NCI-H510A treated with DMSO at 0.1 percent for 48 hours (cell line): ENCODE results near the gene MAST4.

ENCODE experiments used
- DNase-seq: peaks from one replicate; lab custom pipeline; 2025; lab: John Stamatoyannopoulos, UW

Gene MAST4

DNA sequence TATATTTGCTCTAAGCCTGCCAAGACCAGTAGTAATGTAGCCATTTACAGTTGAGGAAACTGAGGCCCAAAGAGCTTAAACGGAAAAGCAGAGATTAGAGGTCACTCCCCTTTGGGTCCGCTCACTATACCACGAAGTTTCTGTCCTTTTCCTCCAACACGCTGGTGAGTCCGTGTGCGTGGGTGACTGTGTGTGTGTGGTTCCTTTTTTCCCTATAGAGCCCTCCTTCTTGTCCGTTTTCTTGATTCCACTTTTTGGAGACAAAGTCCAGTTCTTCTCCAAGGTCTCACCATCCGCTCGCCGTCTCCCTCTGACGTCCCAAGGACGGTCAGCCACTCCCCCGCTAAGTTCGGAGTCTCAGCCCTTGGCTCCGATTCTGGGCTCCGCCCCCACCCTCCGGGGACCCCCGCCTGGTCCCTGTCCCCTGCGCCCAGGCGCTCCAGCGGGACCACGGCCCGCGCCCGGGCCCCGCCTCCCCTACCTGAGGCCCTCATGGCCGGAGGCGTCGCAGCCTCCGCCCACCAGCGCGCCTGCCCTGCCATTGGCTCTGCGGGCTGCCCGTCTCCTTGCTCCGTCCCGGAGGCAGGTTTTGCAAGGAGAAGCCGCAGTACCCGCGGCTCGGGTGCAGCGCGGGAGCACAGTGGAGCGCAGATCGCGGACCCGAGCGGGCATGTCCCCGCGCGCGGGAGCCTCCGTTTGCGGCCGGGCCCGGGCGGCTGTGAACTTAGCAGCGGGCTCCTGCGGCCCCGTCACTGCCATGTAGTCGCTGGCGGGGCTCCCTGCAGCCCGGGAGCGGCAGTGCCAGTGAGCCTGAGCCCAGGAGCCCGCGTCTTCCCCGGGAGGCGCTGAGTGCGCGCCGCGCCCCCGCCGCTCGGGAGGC, at the start of gene MAST4:
Gene MAST4, plus strand, starts transcription at position 638 of the 880 bp plus-strand sequence. CDS start 263 bp downstream, outside the sequence.
- peak; percentile 61 for DNase-seq

DNA sequence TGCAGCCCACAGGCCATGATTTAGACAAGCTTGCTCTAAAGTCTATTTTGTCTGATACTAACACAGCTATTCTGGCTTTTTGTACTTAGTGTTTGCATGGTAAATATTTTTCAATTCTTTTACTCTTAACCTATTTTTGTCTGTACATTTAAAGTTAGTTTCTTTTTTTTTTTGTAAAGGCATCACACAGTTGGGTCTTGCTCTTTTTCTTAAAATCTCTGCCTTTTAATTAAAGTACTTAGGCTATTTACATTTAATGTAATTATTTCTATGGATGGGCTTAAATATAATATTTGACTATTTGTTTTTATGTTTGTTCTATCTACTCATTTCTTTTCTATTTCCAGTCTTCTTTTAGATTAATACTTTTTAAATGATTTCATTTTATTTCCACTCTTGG, 49.7 kb upstream of the MAST4 start:
- no peak for DNase-seq

DNA sequence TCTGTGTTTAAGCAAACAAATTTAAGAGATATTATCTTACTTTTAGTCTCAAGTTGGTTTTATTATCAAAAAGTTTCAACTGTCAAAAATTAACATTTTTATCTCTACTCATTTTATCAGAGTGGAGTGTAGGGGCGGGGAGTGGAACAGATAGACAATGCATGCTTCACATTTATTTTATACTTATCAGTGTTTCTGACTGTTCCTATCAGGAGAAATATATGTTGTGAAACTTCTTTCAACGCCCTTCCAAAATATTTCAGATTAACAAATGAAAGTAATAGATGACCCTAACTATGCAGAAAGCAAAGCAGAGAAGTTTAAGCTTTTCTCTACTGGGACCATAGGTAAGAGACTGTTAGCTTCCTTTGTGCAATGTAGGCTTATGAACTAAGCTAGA, 44.9 kb upstream of the MAST4 start:
- no peak for DNase-seq

DNA sequence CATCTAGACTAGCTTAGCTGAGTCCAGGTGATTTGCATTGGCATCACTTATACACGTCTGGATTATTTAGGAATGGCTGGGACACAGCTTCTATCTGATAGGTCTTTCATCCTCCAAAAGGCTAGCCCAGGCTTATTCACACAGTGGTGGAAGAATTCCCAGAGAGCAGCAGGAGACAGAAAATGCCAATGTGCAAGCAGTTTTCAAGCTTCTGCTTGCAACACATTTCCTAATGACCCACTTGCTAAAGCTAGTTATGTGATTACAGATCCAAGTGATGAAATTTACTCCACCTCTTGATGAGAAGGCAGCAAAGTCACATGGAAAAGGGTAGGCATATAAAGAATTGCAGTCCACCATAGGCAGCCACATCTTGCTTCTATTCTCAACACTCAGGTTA, 44.2 kb upstream of the MAST4 start:
- no peak for DNase-seq

DNA sequence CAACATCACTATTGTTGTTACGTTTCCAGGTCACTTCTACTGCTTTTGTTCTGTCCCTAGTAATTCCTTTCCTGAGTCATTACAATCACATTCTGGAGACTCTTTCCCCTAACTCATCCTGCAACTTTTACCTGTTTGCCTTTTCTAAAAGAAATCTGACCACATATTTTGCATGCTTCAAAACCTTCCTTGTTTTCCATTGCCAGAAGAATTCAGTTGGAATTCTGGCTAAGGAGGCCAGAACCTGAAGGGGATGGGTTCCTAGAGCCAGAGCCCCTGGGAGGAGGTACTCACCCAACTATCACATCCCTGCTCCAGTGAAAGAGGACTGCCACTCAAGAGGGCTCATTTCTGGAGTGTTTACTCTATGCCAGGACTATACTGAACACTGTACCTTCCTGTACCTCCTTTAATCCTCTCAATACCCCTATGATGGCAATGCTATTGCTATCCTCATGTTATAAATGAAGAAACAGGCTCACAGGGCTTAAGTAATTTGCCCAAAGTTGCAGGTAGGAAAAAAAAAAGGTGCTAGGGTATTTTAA, 42.8 kb upstream of the MAST4 start:
- peak; percentile 7 for DNase-seq

DNA sequence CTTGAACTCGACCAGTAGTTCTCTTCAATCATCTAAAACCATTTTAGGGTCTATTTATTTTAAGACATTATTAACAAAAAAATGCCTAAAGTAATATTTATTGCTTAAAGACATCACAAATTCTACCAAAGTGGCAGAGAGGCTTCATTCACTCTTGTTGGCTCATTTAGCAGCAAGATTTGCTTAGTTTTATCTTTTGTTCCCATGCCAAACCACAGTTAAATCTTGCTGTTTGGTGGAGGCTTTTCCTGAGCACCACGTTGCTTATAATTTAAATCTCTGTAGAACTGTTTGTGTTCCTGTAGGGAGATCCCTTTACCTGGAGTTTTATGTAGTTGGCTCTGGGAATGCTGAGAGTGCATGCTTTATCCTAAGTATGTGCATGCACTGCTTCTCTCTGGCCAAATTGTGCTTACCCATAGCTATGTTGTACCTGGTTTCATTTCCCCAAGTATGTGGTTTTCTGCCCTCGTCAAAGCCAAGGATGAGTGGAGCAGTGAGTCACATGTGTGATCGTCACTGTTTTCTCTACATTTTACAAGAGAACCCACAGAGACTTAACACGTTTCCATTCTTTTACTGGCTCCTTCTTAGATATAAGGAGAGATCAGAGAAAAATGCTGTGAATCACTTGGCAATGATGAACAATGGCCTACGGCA, 42.1 kb upstream of the MAST4 start:
- no peak for DNase-seq

DNA sequence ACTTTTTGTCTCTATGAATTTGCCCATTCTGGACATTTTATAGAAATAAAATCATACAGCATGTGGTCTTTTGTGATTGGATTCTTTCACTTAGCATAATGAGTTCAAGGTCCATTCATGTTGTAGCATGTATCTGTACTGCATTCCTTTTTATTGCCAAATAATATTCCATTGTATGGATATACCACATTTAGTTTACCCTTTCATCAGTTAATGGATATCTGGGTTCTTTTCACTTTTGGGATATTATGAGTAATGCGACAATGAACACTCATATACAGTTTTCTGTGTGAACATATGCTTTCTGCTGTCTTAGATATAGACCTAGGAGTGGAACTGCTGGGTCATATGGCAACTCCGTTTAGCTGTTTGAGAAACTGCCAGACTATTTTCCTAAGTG, 41.3 kb upstream of the MAST4 start:
- no peak for DNase-seq

DNA sequence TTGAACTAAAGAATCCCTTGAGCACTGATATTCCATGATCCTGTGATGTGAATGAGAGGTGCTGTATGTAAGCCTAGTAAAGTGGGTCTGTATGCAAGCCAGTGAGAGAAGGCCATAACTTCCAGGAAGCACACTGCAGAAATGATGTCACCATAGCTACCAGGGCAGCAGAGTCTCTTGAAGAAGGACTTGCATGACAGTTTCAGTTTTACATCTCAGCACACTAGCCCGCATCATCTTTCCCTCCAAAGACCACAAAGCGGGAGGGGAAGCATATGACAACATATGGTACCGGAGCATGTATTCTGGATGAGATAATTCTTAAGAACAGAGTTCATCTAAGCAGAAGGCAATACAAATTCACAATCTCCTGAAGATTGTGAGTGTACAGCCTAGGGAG, 37.6 kb upstream of the MAST4 start:
- no peak for DNase-seq

DNA sequence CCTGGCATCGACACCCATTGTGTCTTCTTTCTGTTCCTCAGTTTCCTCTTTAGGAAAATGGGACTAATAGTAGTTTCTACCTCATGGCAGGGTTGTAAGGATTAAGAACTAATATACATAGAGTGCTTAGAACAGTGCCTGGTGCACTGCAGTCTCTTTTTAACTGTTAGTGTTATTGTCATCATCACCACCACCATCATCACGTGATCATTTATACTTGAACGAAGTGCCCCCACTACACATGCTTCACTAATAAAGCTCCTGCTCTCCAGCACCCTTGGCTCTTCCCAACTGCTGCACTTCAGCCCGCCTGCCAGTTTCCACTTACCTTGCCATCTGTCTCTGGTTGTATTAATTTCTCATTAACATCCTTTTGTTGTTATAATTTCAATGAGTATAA, 35.8 kb upstream of the MAST4 start:
- no peak for DNase-seq

DNA sequence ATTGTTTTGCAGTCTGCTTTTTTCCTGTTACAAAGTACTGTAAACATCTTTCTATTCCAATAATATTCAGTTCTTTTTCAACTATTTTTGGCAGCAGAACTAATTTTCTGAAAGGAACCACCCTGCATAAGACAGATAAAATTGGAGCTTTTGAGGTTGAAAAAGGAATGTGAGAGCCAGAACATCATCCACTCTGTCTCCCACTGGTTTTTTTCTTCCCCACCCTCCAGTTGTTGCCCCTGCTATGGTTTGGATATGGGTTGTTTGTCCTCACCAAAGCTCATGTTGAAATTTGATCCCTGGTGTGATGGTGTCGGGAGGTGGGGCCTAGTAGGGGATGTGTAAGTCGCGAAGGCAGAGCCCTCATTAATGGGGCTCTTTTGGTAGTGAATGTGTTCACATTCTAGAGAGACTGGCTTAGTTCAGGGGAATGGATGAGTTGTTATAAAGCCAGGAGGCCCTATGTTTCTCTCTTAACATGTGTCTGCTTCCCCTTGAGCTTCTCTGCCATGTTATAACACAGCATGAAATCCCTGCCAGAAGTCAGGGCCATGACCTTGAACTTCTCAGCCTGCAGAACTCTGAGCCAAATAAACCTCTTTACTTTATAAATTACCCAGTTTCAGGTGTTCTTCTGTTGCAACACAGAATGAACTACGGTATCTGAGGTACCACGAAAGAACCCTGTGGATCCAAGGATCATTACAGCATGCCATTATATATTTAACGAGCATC, 34.8 kb upstream of the MAST4 start:
- DNase-seq: no peak

DNA sequence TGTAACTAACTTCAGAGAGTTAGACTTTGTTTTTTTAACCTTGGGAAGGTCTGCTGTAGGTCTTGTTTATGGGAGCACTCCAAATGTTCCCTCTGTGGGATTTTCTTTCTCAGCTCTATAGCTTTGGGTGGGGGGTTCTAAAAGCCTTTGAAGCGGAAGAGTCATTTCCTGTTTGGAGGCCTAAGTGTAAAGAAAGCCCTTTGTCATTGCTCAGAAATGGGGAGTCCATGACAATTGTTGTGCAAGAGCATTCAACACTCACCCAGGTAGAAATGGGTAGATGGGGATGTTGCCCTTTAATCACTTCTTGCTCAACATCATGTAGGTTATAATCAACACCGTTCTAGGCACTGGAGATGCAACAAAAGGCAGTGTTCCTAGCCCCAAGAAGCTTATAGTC, 30.3 kb upstream of the MAST4 start:
- no peak for DNase-seq

DNA sequence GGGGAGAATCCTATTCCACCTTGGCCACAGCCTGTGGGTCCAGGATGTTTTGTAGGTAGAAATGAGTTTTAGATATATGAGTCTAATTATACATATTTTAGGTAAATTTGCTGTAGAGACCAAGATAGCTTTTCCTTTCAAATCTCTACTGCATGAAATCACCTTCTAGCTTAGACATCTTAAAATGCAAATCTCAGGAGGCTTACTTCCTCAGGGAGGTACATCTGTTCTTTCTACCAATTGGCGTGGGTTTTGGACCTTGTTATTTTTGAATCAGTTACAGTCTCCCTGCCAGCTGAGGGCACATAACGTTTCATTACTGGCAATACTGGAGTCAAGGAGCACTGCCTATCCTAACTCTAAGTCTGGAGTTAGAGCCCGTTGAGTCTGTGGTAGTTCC, 28.7 kb upstream of the MAST4 start:
- no peak for DNase-seq

DNA sequence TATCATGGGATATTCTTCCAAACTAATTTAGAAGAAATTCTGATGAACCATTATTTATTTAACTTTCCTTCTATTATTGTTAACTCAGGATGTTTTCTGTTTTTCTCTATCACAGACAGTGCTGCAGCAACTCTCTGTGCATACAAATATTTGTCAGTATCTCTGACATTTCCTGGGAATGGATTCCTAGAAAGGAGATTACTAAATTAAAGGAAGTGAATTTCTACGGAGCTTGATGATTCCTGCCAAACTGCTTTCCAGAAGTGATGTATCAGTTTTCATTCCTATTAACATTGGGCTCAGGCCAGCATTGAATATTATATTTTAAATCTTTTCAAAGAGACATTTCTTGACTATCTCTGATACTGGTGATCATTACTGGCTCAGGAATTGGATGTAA, 26.0 kb upstream of the MAST4 start:
- DNase-seq: no peak

DNA sequence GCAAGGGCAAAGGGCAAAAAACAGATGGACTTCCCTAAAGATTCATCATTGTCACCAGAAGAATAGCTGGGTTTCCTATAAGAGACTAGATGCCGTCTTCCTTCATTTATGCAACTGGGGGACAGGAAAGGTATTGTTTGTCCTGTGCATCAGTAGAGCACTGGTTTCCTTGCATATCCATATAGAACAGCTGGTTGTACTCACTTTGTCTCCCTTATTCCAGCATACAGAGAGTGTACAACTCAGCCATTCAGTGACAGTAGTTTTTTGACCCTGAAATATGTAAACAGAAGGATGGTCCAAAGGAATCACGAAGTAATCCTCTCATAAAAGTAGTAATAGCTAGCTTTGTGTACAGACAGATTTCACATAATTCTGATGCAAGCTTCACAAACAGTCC, 22.5 kb upstream of the MAST4 start:
- DNase-seq: no peak

DNA sequence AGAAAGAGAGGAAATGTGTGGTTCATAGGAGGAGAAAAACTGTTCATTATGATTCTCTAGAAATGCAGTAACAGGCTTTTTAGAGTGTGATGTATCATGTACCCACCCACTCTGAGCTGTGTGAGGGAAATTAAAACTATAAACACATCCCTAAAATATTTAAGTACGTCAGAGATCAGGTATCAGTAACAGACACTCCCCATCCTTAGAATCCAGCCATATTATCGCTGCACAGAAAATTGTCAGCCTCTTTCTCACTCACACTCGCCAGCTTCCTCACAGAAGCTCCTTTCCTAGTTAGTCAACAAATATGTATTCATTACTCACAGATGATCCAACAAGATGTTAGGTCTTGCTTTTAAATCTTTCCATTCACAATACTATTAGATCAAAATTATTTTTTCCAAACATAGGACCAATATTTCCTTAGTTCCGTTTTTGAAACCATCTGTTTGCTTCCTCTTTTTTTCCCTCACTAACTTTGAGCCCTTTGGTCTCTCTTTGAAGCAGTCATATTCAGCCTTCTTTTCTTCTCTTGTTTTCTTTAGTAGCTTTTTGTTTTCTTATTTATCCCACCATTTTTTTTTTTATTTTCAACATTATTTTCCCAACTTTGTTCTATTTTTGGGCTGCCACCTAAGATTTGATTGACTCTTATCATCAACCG, 13.6 kb upstream of the MAST4 start:
- no peak for DNase-seq

DNA sequence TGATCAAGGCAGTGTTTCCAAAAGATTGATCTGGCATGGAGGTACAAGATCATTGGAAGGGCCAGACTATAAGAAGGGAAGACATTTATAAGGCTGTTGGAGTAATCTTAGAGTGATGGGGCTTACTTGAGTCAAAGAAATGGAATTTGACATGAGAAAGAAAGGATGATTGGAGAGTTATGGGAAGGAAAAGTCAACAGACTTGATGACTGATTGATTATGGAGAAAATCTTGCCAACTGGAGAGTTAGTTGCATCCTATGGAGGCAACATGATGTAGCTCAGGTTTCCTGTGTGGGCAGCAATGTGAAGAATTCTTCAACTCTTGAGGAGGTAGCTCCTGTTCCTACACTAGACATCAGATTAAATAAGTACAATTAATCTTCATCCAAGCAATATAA, 10.9 kb upstream of the MAST4 start:
- no peak for DNase-seq

DNA sequence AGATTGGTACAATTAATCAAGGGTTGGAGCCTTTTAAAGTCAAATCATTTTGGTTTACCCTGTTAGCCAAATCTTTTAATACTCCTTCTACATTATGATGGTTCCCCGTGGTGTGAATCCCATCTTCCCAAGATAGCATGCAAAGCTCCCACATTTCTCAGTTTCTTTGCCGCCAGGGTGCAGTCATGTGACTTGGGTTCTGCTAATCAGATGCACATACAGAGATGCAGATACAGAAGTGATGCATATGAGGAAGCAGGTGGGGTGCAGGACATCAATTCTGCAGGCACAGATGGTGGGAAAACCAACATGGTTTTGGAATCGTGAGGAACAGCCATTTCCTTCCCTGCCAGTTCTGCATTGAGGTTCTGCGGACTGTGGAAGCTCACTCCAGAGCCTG, 8.4 kb upstream of the MAST4 start:
- no peak for DNase-seq

DNA sequence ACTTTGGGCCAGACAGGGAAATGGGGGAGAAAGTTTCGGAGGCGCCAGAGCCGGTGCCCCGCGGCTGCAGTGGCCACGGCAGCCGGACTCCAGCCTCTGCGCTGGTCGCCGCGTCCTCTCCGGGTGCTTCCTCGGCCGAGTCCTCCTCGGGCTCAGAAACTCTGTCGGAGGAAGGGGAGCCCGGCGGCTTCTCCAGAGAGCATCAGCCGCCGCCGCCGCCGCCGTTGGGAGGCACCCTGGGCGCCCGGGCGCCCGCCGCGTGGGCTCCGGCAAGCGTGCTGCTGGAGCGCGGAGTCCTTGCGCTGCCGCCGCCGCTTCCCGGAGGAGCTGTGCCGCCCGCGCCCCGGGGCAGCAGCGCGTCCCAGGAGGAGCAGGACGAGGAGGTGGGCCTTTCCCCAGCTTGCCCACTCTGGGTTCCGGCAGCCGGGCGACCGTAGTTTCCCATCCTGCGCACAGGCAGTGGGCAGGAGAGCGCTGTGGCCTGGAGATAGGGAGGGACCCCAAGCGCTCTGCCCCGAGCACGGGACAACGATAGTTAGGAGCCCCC, 516 bp downstream of the MAST4 start:
- no peak for DNase-seq

DNA sequence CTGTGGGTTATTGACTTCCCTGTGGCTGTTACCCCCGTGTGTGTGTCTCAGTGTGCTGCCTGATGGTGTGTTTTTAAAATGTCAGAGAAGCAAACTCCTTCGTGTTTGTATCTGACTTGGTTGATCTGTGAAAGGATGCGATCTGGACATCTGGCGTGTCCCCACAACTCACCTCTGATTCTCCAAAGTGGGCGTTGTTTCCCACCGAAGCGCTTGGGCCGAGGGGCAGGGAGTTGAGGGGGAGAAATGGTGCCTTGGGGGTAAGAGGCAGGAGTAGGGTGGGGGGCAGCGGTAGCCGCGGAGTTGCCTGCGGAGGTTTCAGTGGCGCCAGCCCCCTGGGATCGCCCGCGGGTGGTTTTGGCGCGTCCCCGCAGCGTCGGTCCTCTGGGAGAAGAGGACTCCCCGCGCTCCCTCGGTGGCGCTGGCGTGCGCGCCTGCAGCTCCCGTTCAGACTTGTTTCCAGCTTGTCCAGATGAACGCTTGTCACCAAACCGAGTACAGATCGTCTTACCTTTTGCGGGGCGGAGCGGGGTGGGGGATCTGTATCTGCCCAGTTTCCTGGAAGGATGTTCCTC, 1.1 kb downstream of the MAST4 start:
- DNase-seq: peak; percentile 11

DNA sequence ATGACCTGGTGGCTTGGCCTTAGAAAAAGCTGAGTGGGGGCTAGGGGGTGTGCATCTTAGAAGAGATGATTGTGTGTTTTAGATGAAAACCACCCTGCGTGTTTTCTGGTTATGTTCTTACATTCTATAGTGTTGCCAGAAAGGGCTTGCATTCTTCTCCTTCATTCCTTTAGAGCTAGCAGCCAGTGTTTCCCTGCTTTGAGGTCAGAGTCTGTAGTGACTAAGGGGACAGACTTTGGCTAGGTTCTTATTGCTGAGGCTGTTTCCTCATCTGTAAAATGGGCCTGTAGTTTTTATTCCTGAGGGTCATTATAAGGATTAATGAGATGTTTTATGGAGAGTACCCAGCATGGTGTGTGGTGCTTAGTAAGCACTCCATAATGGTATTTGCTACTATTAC, 6.4 kb downstream of the MAST4 start:
- DNase-seq: no peak

DNA sequence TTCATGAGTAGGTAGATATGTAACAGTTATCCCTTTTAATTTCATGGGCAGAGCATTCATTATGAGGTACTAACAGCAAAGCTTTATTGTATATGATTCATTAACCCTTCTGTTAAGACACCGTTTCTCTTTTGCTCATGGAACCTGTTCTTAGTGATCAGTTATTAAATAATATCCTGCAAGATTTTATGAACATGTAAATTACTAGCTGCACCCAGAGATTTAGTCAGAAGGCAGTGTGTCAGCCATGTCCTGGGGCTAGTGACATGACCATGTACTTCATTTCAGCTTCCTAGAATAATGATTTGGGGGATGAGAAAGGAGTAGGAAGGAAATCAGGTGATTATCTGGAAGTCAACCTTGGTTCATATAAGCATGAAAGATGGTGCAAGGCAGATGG, 7.0 kb downstream of the MAST4 start:
- DNase-seq: no peak
